ENCODE results near the gene NME4. TPM values are rescaled to one million over a fixed set of nuclear protein-coding genes. Genes with fewer than 3 reads are reported as not detected.

Gene NME4
- total RNA-seq, 1 donor from 2014 or later, result 49.4 TPM

DNA sequence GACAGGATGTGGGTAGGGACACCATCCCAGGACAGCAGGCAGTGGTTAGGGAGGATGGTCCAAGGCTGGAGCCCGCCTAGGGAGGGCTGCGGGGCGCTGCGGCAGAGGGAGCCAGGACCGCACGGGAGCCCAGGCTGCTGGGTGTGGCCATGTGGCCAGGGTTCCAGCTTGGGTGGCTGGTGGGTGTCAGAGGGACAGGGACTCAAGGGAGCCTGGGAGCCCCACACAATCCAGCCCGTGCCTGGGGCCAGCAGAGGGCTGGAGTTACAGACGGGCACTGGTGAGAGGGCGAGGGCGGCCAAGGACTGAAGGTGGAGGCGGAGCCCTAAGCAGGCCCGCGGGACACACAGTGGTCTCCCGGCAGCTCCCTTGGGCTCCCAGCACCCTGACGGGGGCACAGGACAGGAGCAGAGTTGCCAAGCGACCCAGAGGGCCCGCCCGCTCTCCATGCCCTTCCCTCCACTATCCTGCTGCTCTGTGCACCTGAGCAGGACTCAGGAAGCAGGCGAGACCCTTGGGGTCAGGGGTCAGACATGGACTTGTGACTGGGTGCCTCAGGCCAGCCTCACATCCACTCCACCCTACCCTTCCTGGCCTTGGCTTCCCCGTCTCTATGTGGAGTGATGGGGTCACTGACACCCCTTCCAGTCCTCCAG lies 33.8 kb upstream of the NME4 start:
- intact Hi-C loops (cut with micrococcal nuclease), result no loop called here

DNA sequence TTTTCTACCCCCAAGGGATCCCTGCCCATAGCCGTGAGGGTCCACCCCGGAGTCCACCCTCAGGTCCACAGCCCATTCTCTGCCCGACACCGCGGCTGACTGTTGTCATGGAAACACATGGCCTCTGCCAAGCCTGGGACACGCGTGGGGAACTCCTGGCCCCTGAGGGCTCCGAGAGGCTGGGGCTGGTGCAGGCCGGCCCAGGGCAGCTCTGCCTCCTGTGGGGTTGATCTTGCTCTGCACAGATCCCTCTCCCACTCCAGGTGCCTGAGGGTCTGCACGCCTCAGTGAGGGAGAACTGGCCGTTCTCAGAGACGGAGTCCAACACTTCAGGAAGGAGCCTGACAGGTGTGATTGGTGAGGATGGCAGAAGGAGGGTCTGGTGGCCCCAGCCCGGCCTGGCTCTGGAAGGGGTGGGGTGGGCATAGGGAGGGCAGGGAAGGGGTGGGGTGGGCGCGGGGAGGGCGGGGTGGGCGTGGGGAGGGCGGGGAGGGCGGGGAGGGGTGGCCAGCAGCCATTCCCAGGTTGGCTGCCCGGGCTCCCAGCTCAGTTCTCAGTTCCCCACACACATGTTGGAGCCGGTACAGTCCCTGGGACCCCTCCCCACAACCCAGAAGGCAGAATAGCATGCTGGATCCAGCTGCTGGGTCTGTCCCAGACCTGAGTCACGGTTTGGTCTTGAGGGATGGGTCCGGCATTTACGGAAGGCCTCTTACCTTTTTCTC lies 33.1 kb upstream of the NME4 start:
- intact Hi-C loops (cut with micrococcal nuclease), result no loop called here

GRCh38 chr16:364595-365491 lies 32.2 kb upstream of the NME4 start:
- intact Hi-C loops (cut with micrococcal nuclease), result no loop called here

GRCh38 chr16:366476-366875 lies 30.5 kb upstream of the NME4 start:
- intact Hi-C loops (cut with micrococcal nuclease), result no loop called here

DNA sequence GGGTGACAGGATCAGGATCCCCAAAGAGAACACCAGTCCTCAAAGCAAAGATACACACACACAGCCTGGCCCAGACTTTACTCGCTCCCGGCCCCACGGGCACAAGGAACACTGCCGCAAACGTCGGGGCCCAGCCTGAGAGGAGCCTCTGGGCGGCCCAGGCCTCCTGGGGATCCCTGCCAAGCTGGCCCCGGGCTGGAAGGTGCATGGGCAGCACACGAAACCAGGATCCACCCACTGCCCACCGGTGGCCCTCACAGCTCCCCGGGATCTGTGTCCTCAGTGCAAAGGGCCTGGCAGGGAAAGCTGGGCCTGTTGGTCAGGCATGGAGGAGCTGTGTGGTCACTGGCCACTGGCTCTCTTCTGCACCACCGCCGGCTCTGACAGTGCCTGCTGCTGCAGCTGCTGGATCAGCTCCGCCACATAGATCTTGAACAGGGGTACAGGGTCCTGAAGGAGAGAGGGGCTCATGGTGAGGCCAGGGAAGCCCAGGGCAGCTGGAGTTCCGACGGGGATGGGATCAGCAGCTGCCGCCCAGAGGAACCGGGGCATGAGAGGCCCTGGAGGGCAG lies 29.6 kb upstream of the NME4 start:
- intact Hi-C loops (cut with micrococcal nuclease), result no loop called here

DNA sequence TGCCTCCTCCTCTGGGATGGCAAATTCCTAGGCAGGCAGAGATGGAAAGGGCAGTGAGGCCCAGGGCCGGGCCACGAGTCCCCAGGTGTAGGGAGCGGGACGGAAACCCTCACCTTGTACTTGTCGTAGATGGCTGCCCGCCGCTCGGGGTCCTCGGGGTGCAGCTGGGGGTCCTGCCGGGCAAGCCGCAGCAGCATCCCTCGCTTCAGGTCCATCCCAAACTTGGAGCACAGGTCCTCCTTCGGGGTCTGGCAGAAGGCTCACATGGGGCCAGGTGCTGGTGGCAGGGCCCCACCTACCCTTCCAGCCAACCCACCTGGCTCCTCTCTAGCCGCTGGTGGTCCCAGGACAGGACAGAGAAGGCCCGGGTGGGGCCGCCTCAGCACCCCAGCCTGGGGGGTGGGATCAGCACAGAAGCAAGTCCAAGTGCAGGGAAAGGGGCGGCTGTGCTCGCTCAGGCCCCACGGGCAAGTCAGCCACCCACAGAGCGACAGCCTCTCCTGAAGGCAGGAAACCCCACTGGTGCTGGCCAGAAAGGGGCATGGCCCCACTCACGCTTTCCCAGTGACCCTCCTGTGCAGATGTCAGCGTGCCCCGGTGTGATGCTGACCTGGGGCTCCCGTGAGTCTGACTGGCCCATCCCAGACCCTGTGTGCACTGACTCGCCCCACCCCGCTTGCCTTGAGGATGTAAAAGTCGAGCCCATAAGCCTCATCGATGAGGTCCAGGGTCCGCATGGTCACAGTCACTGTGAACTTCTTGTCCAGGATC lies 28.4 kb upstream of the NME4 start:
- intact Hi-C loops (cut with micrococcal nuclease), result no loop called here

DNA sequence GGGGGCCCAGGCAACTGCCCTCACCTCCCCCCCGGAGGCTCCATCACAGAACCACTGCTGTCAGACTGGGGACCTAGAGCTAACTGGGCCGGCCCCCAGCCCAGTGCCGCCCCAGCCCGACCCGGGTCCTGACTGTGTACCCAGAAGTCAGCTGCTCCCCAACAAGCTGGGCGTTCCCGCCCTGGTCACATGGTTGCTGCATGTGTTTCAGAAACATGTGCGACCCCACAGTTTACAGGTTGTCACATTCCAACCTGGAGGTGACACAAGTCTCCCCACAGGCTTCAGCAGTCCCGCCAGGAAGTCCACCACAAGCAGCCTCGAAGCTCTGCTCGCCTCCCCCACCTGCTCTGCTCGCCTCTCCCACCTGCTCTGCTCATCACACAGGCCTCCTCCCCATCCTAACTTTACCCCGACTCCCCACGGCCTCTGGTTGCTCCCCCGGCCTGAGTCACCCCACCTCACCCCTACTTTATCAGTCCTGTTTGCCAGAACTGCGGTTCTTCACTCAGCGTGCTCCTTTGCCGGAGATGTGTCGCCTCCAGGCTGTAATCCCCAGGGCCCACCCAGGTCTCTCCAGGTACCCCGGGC lies 27.6 kb upstream of the NME4 start:
- intact Hi-C loops (cut with micrococcal nuclease), result no loop called here

GRCh38 chr16:369866-370436 lies 27.0 kb upstream of the NME4 start:
- intact Hi-C loops (cut with micrococcal nuclease), result loop anchor here (1.0 kb wide), 7 partner anchors 12 to 266 kb away; partner anchors contain the start of genes DECR2, FAM234A, LUC7L and METTL26

- intact Hi-C loops (cut with micrococcal nuclease), result loop anchor here (1.0 kb wide), 7 partner anchors 12 to 266 kb away; partner anchors contain the start of genes DECR2, FAM234A, LUC7L and METTL26
Measured at GRCh38 chr16:370443-370842, 26.6 kb upstream of the NME4 start, which contains the start of gene MRPL28. TSS of gene MRPL28 (minus strand) at chr16:370538. CDS start at chr16:370218, 320 bp downstream.

DNA sequence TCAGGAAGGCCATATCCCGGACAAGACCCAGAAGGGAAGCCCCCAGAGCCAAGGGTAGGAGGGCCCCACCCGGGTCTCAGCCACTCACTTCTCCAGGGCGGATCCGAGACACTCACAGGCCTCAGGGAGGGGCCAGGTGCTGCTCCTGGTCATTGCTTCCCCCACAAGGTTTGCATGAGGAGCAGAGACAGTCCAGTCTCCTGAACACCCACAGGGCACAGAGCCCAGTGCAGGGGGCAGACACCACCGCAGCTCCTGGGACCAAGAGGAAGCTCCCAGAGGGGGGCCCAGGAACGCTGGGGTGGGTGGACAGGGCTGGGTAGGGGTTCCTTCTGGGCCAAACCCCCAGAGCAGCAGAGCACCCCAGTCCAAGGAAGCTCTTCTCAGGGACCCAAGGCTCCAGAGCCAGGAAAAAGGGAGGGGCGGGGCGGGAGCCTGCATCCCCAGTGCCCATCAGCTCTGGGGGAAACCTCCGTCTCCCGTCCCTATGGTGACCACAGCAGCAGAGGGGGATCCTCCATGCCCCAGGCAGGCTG lies 26.0 kb upstream of the NME4 start:
- intact Hi-C loops (cut with micrococcal nuclease), result loop anchor here (1.0 kb wide), 7 partner anchors 11 to 265 kb away; partner anchors contain the start of genes DECR2, FAM234A, LUC7L and METTL26

GRCh38 chr16:371515-372301 lies 25.3 kb upstream of the NME4 start:
- intact Hi-C loops (cut with micrococcal nuclease), result no loop called here

- intact Hi-C loops (cut with micrococcal nuclease), result no loop called here
Measured at GRCh38 chr16:372302-372983, 24.6 kb upstream of the NME4 start.

GRCh38 chr16:373020-373598 lies 23.9 kb upstream of the NME4 start:
- intact Hi-C loops (cut with micrococcal nuclease), result no loop called here

GRCh38 chr16:373848-374615 lies 23.0 kb upstream of the NME4 start:
- intact Hi-C loops (cut with micrococcal nuclease), result no loop called here

GRCh38 chr16:374616-374926 lies 22.4 kb upstream of the NME4 start:
- intact Hi-C loops (cut with micrococcal nuclease), result no loop called here

- intact Hi-C loops (cut with micrococcal nuclease), result no loop called here
Measured at GRCh38 chr16:375212-375611, 21.8 kb upstream of the NME4 start.
